ENCODE measurements around the gene IMMP2L. TPM values are rescaled to one million over a fixed set of nuclear protein-coding genes. Genes with fewer than 3 reads are reported as not detected.

The IMMP2L gene
- total and polyA plus RNA-seq, 2 donors (not counting 3 experiments of a cell fraction or from before 2014, with no cell fraction given) = 9.9 to 11.8 TPM

- H3K4me1 ChIP-seq (ENCODE audit: control insufficient read depth, extremely low read depth, insufficient read depth, low read length) = no peaks in the 10 kb centered on the region
- ChIA-PET POLR2A (no interaction called here), CTCF (no interaction called here)
- dilution Hi-C loops (cut with MboI; ENCODE audit: extremely low pct_ligation_motif_present, low sequenced_read_pairs) = no loop called here
- FAIRE-seq (no peak), DNase-seq (ENCODE audit: low read depth, low spot score) (no peak)
- no peaks in the 10 kb centered on the region for H3K9me1 ChIP-seq (replicated peaks; ENCODE audit: control insufficient read depth, extremely low read depth, insufficient read depth, low read length)
- no TSS peak for BruUV-seq (replicated peaks)
- H3K27me3 ChIP-seq (ENCODE audit: control insufficient read depth in 2 of 2, insufficient read depth in 2 of 2, low read length in 2 of 2) = no peaks in the 10 kb centered on the region
- intact Hi-C loops (cut with micrococcal nuclease) = no loop called here
- no peaks in the 10 kb centered on the region for H4K20me1 ChIP-seq (replicated peaks; ENCODE audit: control insufficient read depth, extremely low read depth, insufficient read depth, low read length)
- H3K79me2 ChIP-seq (ENCODE audit: control insufficient read depth, insufficient read depth, low read length) = no peaks in the 10 kb centered on the region
- H2AFZ ChIP-seq (ENCODE audit: low read depth, low read length) = no peak overlapping the region
- no peak overlapping the region for H3K9ac ChIP-seq (replicated peaks; ENCODE audit: extremely low read depth, insufficient read depth, low read length)
- no peak overlapping the region for H3K4me2 ChIP-seq (ENCODE audit: insufficient read depth, low read length)
- H3K4me3 ChIP-seq (replicated peaks in 1 of 3; ENCODE audit: insufficient read depth in 1 of 3, low read depth in 1 of 3, low read length in 3 of 3) = no peak overlapping the region
- H3K27ac ChIP-seq (ENCODE audit: insufficient read depth, low read depth, low read length) = no peak overlapping the region
- TF ChIP-seq JUN (IDR thresholded peaks at IDR 0.05; ENCODE audit: borderline replicate concordance, insufficient read depth, insufficient read length, low read depth) (no peak), EZH2 (IDR thresholded peaks at IDR 0.05; ENCODE audit: borderline replicate concordance, low read depth, low read length, severe bottlenecking) (no peak), GATA2 (IDR thresholded peaks at IDR 0.05; ENCODE audit: insufficient read depth, insufficient read length, low read depth, low read length) (no peak), MYC (IDR thresholded peaks at IDR 0.05; ENCODE audit: low read depth, low read length) (no peak), MAX (IDR thresholded peaks at IDR 0.05; ENCODE audit: insufficient read depth, insufficient read length) (no peak), CTCF (IDR thresholded peaks at IDR 0.05; ENCODE audit: extremely low read depth in 1 of 2, insufficient read depth in 1 of 2, low read depth in 1 of 2, low read length in 2 of 2) (no peak), POLR2A (IDR thresholded peaks at IDR 0.05; ENCODE audit: low read depth, low read length) (no peak), POLR2AphosphoS5 (IDR thresholded peaks at IDR 0.05; ENCODE audit: insufficient read depth, low read depth, low read length) (no peak), FOS (IDR thresholded peaks at IDR 0.05; ENCODE audit: borderline replicate concordance, insufficient read depth, low read length) (no peak)
- H3K9me3 ChIP-seq (replicated peaks; ENCODE audit: control insufficient read depth, insufficient read depth, low read length) = no peaks in the 10 kb centered on the region
- no peaks in the 10 kb centered on the region for H3K36me3 ChIP-seq (ENCODE audit: control insufficient read depth in 2 of 2, extremely low read depth in 1 of 2, insufficient read depth in 2 of 2, low read length in 2 of 2)
Measured at GRCh38 chr7:110693344-110693743, 868.9 kb downstream of the IMMP2L start.
